Prostate gland (tissue), 2 donors: ENCODE results near the gene APOL3. TPM values are rescaled to one million over a fixed set of nuclear protein-coding genes. Genes with fewer than 3 reads are reported as not detected.

Experiments used
- DNase-seq: peaks from one replicate; pipeline ENCODE4 v3.0.0-alpha.2; 2019; ENCODE audit warnings: low spot score
- H3K27ac ChIP-seq, 2 donors: fragments of 200-600 bp; sonication (generic); 2 replicates each; pipeline ENCODE4 v1.5.1; 2017 to 2019
- H3K27me3 ChIP-seq: fragments of 200-600 bp; sonication (generic); replicated peaks from 2 replicates; pipeline ENCODE4 v1.5.1; 2019; ENCODE audit not compliant: insufficient read depth
- H3K36me3 ChIP-seq, 2 donors: fragments of 200-600 bp; sonication (generic); 1 replicate in 1 of 2; 2 replicates in 1 of 2; pipeline versions ENCODE4 v1.5.1 to v1.8.1; 2017 to 2019
- H3K4me1 ChIP-seq: fragments of 200-600 bp; sonication (generic); replicated peaks from 2 replicates; pipeline ENCODE4 v1.5.1; 2019
- H3K4me3 ChIP-seq, 2 donors: fragments of 200-600 bp; sonication (generic); 2 replicates each; pipeline ENCODE4 v1.5.1; 2017 to 2019
- H3K9me3 ChIP-seq: fragments of 200-600 bp; sonication (generic); 2 replicates; pipeline ENCODE4 v1.5.1; 2017
- CTCF ChIP-seq, 4 experiments: fragments of 200-600 bp in 2 of 4; fragments of 450-650 bp in 2 of 4; sonication (generic) in 2 of 4; IDR thresholded peaks; 1 replicate in 3 of 4; 2 replicates in 1 of 4; pipeline ENCODE4 v1.5.1; 2016 to 2019; ENCODE audit warnings: antibody characterized with exemption in 4 of 4, mild to moderate bottlenecking in 2 of 4, moderate library complexity in 2 of 4
- POLR2A ChIP-seq: fragments of 450-650 bp; IDR thresholded peaks from one replicate; pipeline ENCODE4 v1.6.1; 2016; ENCODE audit warnings: antibody characterized with exemption, mild to moderate bottlenecking
- POLR2AphosphoS5 ChIP-seq: sonication (generic); formaldehyde crosslinking; IDR thresholded peaks from one replicate; pipeline ENCODE4 v1.6.1; 2017; ENCODE audit warnings: antibody characterized with exemption
- WGBS: methylation state at CpG from one replicate; pipeline ENCODE4 v1.1.5; 2018; 5-methylcytosine and 5-hydroxymethylcytosine counted together
- intact Hi-C: fragments of 100-400 bp; cut with DNase I; formaldehyde crosslinking; loops from one replicate; pipeline ENCODE4 v1.14.2; 2022
- total RNA-seq, 2 donors: library from RNA; depleted of rRNA; stranded (reverse); fragments of >200 nt; gene quantifications; one replicate each; pipeline ENCODE4 v1.1.0, GENCODE V29; 2016

Gene APOL3
- total RNA-seq, 2 donors from 2014 or later = 18.8 to 32.2 TPM

GRCh38 chr22:36129071-36129470 lies 31.5 kb downstream of the APOL3 start:
- Histone ChIP-seq H3K27ac (no peak overlapping the region), H3K9me3 (no peaks in the 10 kb centered on the region), H3K4me1 (no peaks in the 10 kb centered on the region), H3K4me3 (no peak overlapping the region), H3K27me3 (no peaks in the 10 kb centered on the region), H3K36me3 (no peaks in the 10 kb centered on the region)
- intact Hi-C loops = loop anchor here (10.0 kb wide), 1 partner anchor 694 kb away; no protein-coding TSS in a partner anchor
- no peak for TF ChIP-seq CTCF (IDR thresholded peaks at IDR 0.05)
- no peak for TF ChIP-seq POLR2A
- TF ChIP-seq POLR2AphosphoS5 = no peak
- no peak for DNase-seq
- 91% methylated on average over 9 of the region's 9 CpGs for whole genome bisulfite sequencing

GRCh38 chr22:36125994-36126531 lies 34.5 kb downstream of the APOL3 start:
- Histone ChIP-seq H3K27ac (no peak overlapping the region), H3K36me3 (no peaks in the 10 kb centered on the region), H3K9me3 (no peaks in the 10 kb centered on the region), H3K4me3 (no peak overlapping the region), H3K4me1 (no peaks in the 10 kb centered on the region), H3K27me3 (no peaks in the 10 kb centered on the region)
- WGBS = 100% methylated on average over 1 of the region's 1 CpG
- TF ChIP-seq POLR2AphosphoS5 = no peak
- TF ChIP-seq CTCF (IDR thresholded peaks at IDR 0.05) = no peak
- no peak for TF ChIP-seq POLR2A
- DNase-seq = no peak
- intact Hi-C loops = loop anchor here (2.0 to 10.0 kb wide), 2 partner anchors 195 to 691 kb away; no protein-coding TSS in a partner anchor

- H3K27ac ChIP-seq = no peak overlapping the region
- no peaks in the 10 kb centered on the region for H3K36me3 ChIP-seq
- no peak for DNase-seq
- no peaks in the 10 kb centered on the region for H3K9me3 ChIP-seq
- H3K4me1 ChIP-seq = no peaks in the 10 kb centered on the region
- intact Hi-C loops = loop anchor here (2.0 to 10.0 kb wide), 2 partner anchors 195 to 691 kb away; no protein-coding TSS in a partner anchor
- no peak overlapping the region for H3K4me3 ChIP-seq
- WGBS = 84% methylated on average over 6 of the region's 6 CpGs
- no peak for TF ChIP-seq POLR2A
- TF ChIP-seq CTCF (IDR thresholded peaks at IDR 0.05) = no peak
- TF ChIP-seq POLR2AphosphoS5 = no peak
- H3K27me3 ChIP-seq = no peaks in the 10 kb centered on the region
Observed at GRCh38 chr22:36125434-36125833, 35.1 kb downstream of the APOL3 start.

GRCh38 chr22:36124666-36125065 lies 35.9 kb downstream of the APOL3 start:
- no peaks in the 10 kb centered on the region for H3K36me3 ChIP-seq
- WGBS = 82% methylated on average over 11 of the region's 11 CpGs
- no peak for DNase-seq
- H3K27ac ChIP-seq = no peak overlapping the region
- no peak for TF ChIP-seq CTCF (IDR thresholded peaks at IDR 0.05)
- TF ChIP-seq POLR2A = no peak
- TF ChIP-seq POLR2AphosphoS5 = no peak
- intact Hi-C loops = loop anchor here (1.0 to 10.0 kb wide), 3 partner anchors 194 to 690 kb away; no protein-coding TSS in a partner anchor
- no peak overlapping the region for H3K4me3 ChIP-seq
- H3K9me3 ChIP-seq = no peaks in the 10 kb centered on the region
- H3K27me3 ChIP-seq = no peaks in the 10 kb centered on the region
- no peaks in the 10 kb centered on the region for H3K4me1 ChIP-seq
